ENCODE measurements around the gene RSAD1.
A peak's percentile ranks its signal among the peaks of the same experiment; 100 is the strongest.

The RSAD1 gene

GRCh38 chr17:50495217-50495823 lies 16.7 kb downstream of the RSAD1 start:
- no peak for DNase-seq (ENCODE audit: low read depth)

- DNase-seq (ENCODE audit: low read depth): no peak
These were observed 17.3 kb downstream of the RSAD1 start for GRCh38 chr17:50495918-50496317.

- DNase-seq (ENCODE audit: low read depth): no peak
These were observed 19.6 kb downstream of the RSAD1 start for GRCh38 chr17:50498021-50498874.

- no peak for DNase-seq (ENCODE audit: low read depth)
These were observed 20.6 kb downstream of the RSAD1 start for GRCh38 chr17:50499270-50499669.

GRCh38 chr17:50499721-50500120 lies 21.1 kb downstream of the RSAD1 start:
- DNase-seq (ENCODE audit: low read depth): no peak

- no peak for DNase-seq (ENCODE audit: low read depth)
These were observed 22.4 kb downstream of the RSAD1 start for GRCh38 chr17:50501054-50501453.

- no peak for DNase-seq (ENCODE audit: low read depth)
These were observed 23.8 kb downstream of the RSAD1 start for GRCh38 chr17:50502301-50502990.

- DNase-seq (ENCODE audit: low read depth): no peak
These were observed 27.0 kb downstream of the RSAD1 start for GRCh38 chr17:50505591-50506130.

- DNase-seq (ENCODE audit: low read depth): no peak
These were observed 27.6 kb downstream of the RSAD1 start for GRCh38 chr17:50506298-50506697.

GRCh38 chr17:50507871-50508572 lies 29.4 kb downstream of the RSAD1 start, which contains the start of gene MYCBPAP:
Gene MYCBPAP (plus strand): TSS chr17:50508439. CDS start chr17:50508675, 236 bp downstream.
- DNase-seq (ENCODE audit: low read depth): peak; percentile 36

- DNase-seq (ENCODE audit: low read depth): no peak
These were observed 30.2 kb downstream of the RSAD1 start for GRCh38 chr17:50508573-50509460.

- DNase-seq (ENCODE audit: low read depth): no peak
These were observed 32.4 kb downstream of the RSAD1 start for GRCh38 chr17:50511058-50511457.

- DNase-seq (ENCODE audit: low read depth): no peak
These were observed 34.8 kb downstream of the RSAD1 start for GRCh38 chr17:50513495-50513894.

- no peak for DNase-seq (ENCODE audit: low read depth)
These were observed 35.7 kb downstream of the RSAD1 start for GRCh38 chr17:50514388-50514787.

GRCh38 chr17:50514936-50515702 lies 36.5 kb downstream of the RSAD1 start:
- no peak for DNase-seq (ENCODE audit: low read depth)

- no peak for DNase-seq (ENCODE audit: low read depth)
These were observed 38.4 kb downstream of the RSAD1 start for GRCh38 chr17:50517011-50517410.

GRCh38 chr17:50517504-50518383 lies 39.1 kb downstream of the RSAD1 start:
- DNase-seq (ENCODE audit: low read depth): no peak

GRCh38 chr17:50518384-50519023 lies 39.8 kb downstream of the RSAD1 start:
- DNase-seq (ENCODE audit: low read depth): no peak

All from HS-27A (cell line).